ENCODE results near the gene RASGEF1B.

- no peak for TF ChIP-seq REST (IDR thresholded peaks at IDR 0.05; ENCODE audit: unreplicated experiment)
- no peak for TF ChIP-seq CTCF (conservative IDR thresholded peaks at IDR 0.05; ENCODE audit: low read depth in 2 of 2)
Measured at GRCh38 chr4:81377191-81377590, 94.5 kb downstream of the RASGEF1B start.

Data from GM23338 (cell line).